Endothelial cell of umbilical vein (primary cell): Measurements from ENCODE around the gene METRN. TPM values are rescaled to one million over a fixed set of nuclear protein-coding genes. Genes with fewer than 3 reads are reported as not detected.

Experiments used
- BruUV-seq: library from RNA; stranded (reverse); fragments of 400-500 nt; replicated peaks from 2 replicates; lab custom pipeline; 2021; lab: Mats Ljungman, UMichigan
- CTCF ChIA-PET: fragments of 300-600, 350-600 bp; sonication (Branson Sonifier 250); formaldehyde crosslinking; loops from one replicate; lab custom pipeline; 2021; ENCODE audit warnings: antibody characterized with exemption, inconsistent platforms; lab: Charles Lee
- POLR2A ChIA-PET: fragments of 300-600, 350-600 bp; sonication (Branson Sonifier 250); formaldehyde crosslinking; loops from one replicate; lab custom pipeline; 2021; ENCODE audit warnings: antibody characterized with exemption, inconsistent platforms; lab: Charles Lee
- DNase-seq: peaks from one replicate; pipeline ENCODE4 v3.0.0-alpha.2; 2011; ENCODE audit warnings: low read depth, low spot score
- FAIRE-seq: peaks from 2 replicates; lab custom pipeline; 2011; peaks lifted over from hg19 to GRCh38; lab: Jason Lieb, UNC
- H2AFZ ChIP-seq: 2 replicates; pipeline ENCODE4 v1.6.0; 2012; ENCODE audit warnings: low read depth, low read length, control low read depth, inconsistent platforms
- H3K27ac ChIP-seq: 2 replicates; pipeline ENCODE4 v1.5.1; 2011; ENCODE audit warnings: low read depth, mild to moderate bottlenecking, control low read depth, low read length, moderate library complexity; ENCODE audit not compliant: insufficient read depth
- H3K27me3 ChIP-seq, 2 experiments: 2 replicates each; pipeline versions ENCODE4 v1.6.0 to v1.6.1; 2011; ENCODE audit warnings: low read length in 2 of 2, mixed read lengths in 1 of 2; ENCODE audit not compliant: control insufficient read depth in 2 of 2, insufficient read depth in 2 of 2
- H3K36me3 ChIP-seq, 2 experiments: 2 replicates in 1 of 2; 3 replicates in 1 of 2; pipeline ENCODE4 v1.5.1; 2011; ENCODE audit warnings: low read length in 2 of 2, mild to moderate bottlenecking in 1 of 2, moderate library complexity in 1 of 2; ENCODE audit not compliant: control insufficient read depth in 2 of 2, insufficient read depth in 2 of 2; ENCODE audit errors: extremely low read depth in 1 of 2
- H3K4me1 ChIP-seq: 3 replicates; pipeline ENCODE4 v1.5.1; 2011; ENCODE audit warnings: mild to moderate bottlenecking, low read length; ENCODE audit not compliant: control insufficient read depth, insufficient read depth; ENCODE audit errors: extremely low read depth
- H3K4me2 ChIP-seq: 2 replicates; pipeline ENCODE4 v1.6.1; 2011; ENCODE audit warnings: low read length, control low read depth, mixed read lengths; ENCODE audit not compliant: insufficient read depth
- H3K4me3 ChIP-seq, 3 experiments: fragments of 200-600 bp in 1 of 3; sonication (generic), shearing (Covaris generic) in 1 of 3; replicated peaks in 1 of 3; 2 replicates each; pipeline ENCODE4 v1.5.1; 2011 to 2016; ENCODE audit warnings: control low read depth in 3 of 3, low read length in 3 of 3, mild to moderate bottlenecking in 2 of 3, inconsistent platforms in 1 of 3, low read depth in 1 of 3, moderate library complexity in 1 of 3; ENCODE audit not compliant: insufficient read depth in 1 of 3
- H3K79me2 ChIP-seq: 2 replicates; pipeline ENCODE4 v1.6.0; 2012; ENCODE audit warnings: low read length, inconsistent platforms; ENCODE audit not compliant: control insufficient read depth, insufficient read depth
- H3K9ac ChIP-seq: replicated peaks from 2 replicates; pipeline ENCODE3; 2011; ENCODE audit warnings: low read length, control low read depth; ENCODE audit not compliant: insufficient read depth; ENCODE audit errors: extremely low read depth
- H3K9me1 ChIP-seq: replicated peaks from 3 replicates; pipeline ENCODE4 v1.6.0; 2011; ENCODE audit warnings: mild to moderate bottlenecking, low read length; ENCODE audit not compliant: control insufficient read depth, insufficient read depth; ENCODE audit errors: extremely low read depth
- H3K9me3 ChIP-seq: replicated peaks from 2 replicates; pipeline ENCODE4 v1.5.1; 2012; ENCODE audit warnings: low read length, inconsistent platforms; ENCODE audit not compliant: control insufficient read depth, insufficient read depth
- H4K20me1 ChIP-seq: replicated peaks from 2 replicates; pipeline ENCODE3; 2011; ENCODE audit warnings: mild to moderate bottlenecking, low read length; ENCODE audit not compliant: control insufficient read depth, insufficient read depth; ENCODE audit errors: extremely low read depth
- CTCF ChIP-seq, 2 donors: IDR thresholded peaks; 1 replicate in 1 of 2; 2 replicates in 1 of 2; pipeline ENCODE4 v1.5.1; 2011; ENCODE audit warnings: low read length in 2 of 2, mild to moderate bottlenecking in 2 of 2, moderate library complexity in 2 of 2, control low read depth in 1 of 2, inconsistent platforms in 1 of 2, low read depth in 1 of 2; ENCODE audit not compliant: insufficient read depth in 1 of 2; ENCODE audit errors: extremely low read depth in 1 of 2
- EZH2 ChIP-seq: IDR thresholded peaks from 2 replicates; pipeline ENCODE4 v1.6.1; 2012; ENCODE audit warnings: borderline replicate concordance, low read depth, mild to moderate bottlenecking, moderate library complexity, low read length, inconsistent platforms; ENCODE audit not compliant: severe bottlenecking
- FOS ChIP-seq: IDR thresholded peaks from 2 replicates; pipeline ENCODE4 v1.6.1; 2011; ENCODE audit warnings: mild to moderate bottlenecking, low read length, moderate library complexity, borderline replicate concordance; ENCODE audit not compliant: insufficient read depth
- GATA2 ChIP-seq: IDR thresholded peaks from 2 replicates; pipeline ENCODE4 v1.7.0; 2011; ENCODE audit warnings: low read depth, mild to moderate bottlenecking, moderate library complexity, mixed read lengths, low read length; ENCODE audit not compliant: insufficient read length, insufficient read depth
- JUN ChIP-seq: IDR thresholded peaks from 2 replicates; pipeline ENCODE4 v1.6.1; 2011; ENCODE audit warnings: borderline replicate concordance, low read depth; ENCODE audit not compliant: insufficient read length, insufficient read depth
- MAX ChIP-seq: IDR thresholded peaks from 2 replicates; pipeline ENCODE4 v1.6.1; 2011; ENCODE audit not compliant: insufficient read depth, insufficient read length
- MYC ChIP-seq: IDR thresholded peaks from one replicate; pipeline ENCODE4 v1.6.1; 2011; ENCODE audit warnings: mild to moderate bottlenecking, low read depth, low read length
- POLR2A ChIP-seq: IDR thresholded peaks from 2 replicates; pipeline ENCODE4 v1.6.1; 2012; ENCODE audit warnings: low read depth, mild to moderate bottlenecking, control low read depth, low read length
- POLR2AphosphoS5 ChIP-seq: IDR thresholded peaks from 2 replicates; pipeline ENCODE4 v1.6.1; 2012; ENCODE audit warnings: low read depth, mild to moderate bottlenecking, control low read depth, low read length, moderate library complexity; ENCODE audit not compliant: insufficient read depth
- dilution Hi-C: fragments of 300-500 bp; cut with MboI; formaldehyde crosslinking; loops from one replicate; pipeline ENCODE4 v1.15.0; 2019; ENCODE audit warnings: low sequenced_read_pairs; ENCODE audit not compliant: extremely low pct_ligation_motif_present
- intact Hi-C: fragments of 100-400 bp; cut with micrococcal nuclease; formaldehyde crosslinking; loops from one replicate; pipeline ENCODE4 v1.10.0; 2022
- polyA plus RNA-seq, 4 experiments: library from polyadenylated mRNA; depleted of rRNA in 3 of 4; stranded (reverse) in 3 of 4; unstranded in 1 of 4; fragments of >200 nt; gene quantifications; 2 replicates each; pipeline versions ENCODE4 v1.2.1 to v1.2.3, GENCODE V29; 2011 to 2012; ENCODE audit warnings: missing spikeins in 1 of 4
- total RNA-seq: library from RNA; stranded (reverse); gene quantifications from 2 replicates; pipeline ENCODE4 v1.2.3, GENCODE V29; 2021

The METRN gene
- total and polyA plus RNA-seq, 2 donors (not counting 3 experiments of a cell fraction or from before 2014, with no cell fraction given) = 10.0 to 16.1 TPM

- Histone ChIP-seq H3K9ac (peak overlapping the region; percentile 76), H3K79me2 (peaks cover 6% of the 10 kb centered on the region), H2AFZ (peak overlapping the region; percentile 78), H3K4me2 (peak overlapping the region; percentile 61), H3K9me1 (no peaks in the 10 kb centered on the region), H3K27ac (no peak overlapping the region), H3K9me3 (no peaks in the 10 kb centered on the region), H3K36me3 (peaks cover 3 to 23% of the 10 kb centered on the region in 2 experiments), H4K20me1 (no peaks in the 10 kb centered on the region), H3K27me3 (no peaks in the 10 kb centered on the region), H3K4me1 (peaks cover 10% of the 10 kb centered on the region), H3K4me3 (peak overlapping the region; percentile 48 to 82 (median 70))
- FAIRE-seq (no peak), DNase-seq (no peak)
- CTCF ChIA-PET = interaction anchor here (0.8 to 1.5 kb wide), 4 partner anchors 14 to 49 kb away, joined by 3 to 7 read pairs (median 6); partner anchors contain the start of genes CCDC78, CHTF18, METRN and RPUSD1
- no TSS peak for BruUV-seq
- POLR2A ChIA-PET = no interaction called here
- dilution Hi-C loops = no loop called here
- intact Hi-C loops = loop anchor here (5.0 kb wide), 1 partner anchor 47 kb away; the partner anchor contains the start of genes CHTF18 and RPUSD1
- TF ChIP-seq CTCF (IDR thresholded peaks at IDR 0.05; ENCODE audit: extremely low read depth in 1 of 2, insufficient read depth in 1 of 2, low read depth in 1 of 2, low read length in 2 of 2) (no peak), FOS (no peak), POLR2A (no peak), EZH2 (no peak), MYC (no peak), MAX (no peak), JUN (no peak), GATA2 (no peak), POLR2AphosphoS5 (no peak)
These were observed 24.9 kb downstream of the METRN start for GRCh38 chr16:739560-740458.
